Thyroid gland (tissue), 4 donors: Measurements from ENCODE around the gene TMEM201. TPM values are rescaled to one million over a fixed set of nuclear protein-coding genes. Genes with fewer than 3 reads are reported as not detected.

ENCODE experiments used
- DNase-seq, 2 donors: peaks; one replicate each; pipeline ENCODE4 v3.0.0-alpha.2; 2019
- H3K27ac ChIP-seq, 3 donors: fragments of 200-600 bp; sonication (generic); 1 replicate in 2 of 3; 2 replicates in 1 of 3; pipeline ENCODE4 v1.5.1; 2016 to 2019; ENCODE audit warnings: mild to moderate bottlenecking in 1 of 3, moderate library complexity in 1 of 3
- H3K27me3 ChIP-seq: fragments of 200-600 bp; sonication (generic); one replicate; pipeline ENCODE4 v1.5.1; 2019
- H3K36me3 ChIP-seq, 2 donors: fragments of 200-600 bp; sonication (generic); one replicate each; pipeline ENCODE4 v1.5.1; 2016 to 2019
- H3K4me1 ChIP-seq, 2 donors: fragments of 200-600 bp; sonication (generic); one replicate each; pipeline ENCODE4 v1.5.1; 2017 to 2019
- H3K4me3 ChIP-seq, 3 donors: fragments of 200-600 bp; sonication (generic); replicated peaks in 1 of 3; 1 replicate in 2 of 3; 2 replicates in 1 of 3; pipeline ENCODE4 v1.5.1; 2016; ENCODE audit warnings: mild to moderate bottlenecking in 1 of 3
- H3K9me3 ChIP-seq: fragments of 200-600 bp; sonication (generic); one replicate; pipeline ENCODE4 v1.5.1; 2017
- CTCF ChIP-seq, 6 experiments: fragments of 200-600 bp in 3 of 6; fragments of 450-650 bp in 3 of 6; sonication (generic) in 3 of 6; IDR thresholded peaks; one replicate each; pipeline ENCODE4 v1.5.1; 2016 to 2019; ENCODE audit warnings: antibody characterized with exemption in 6 of 6, mild to moderate bottlenecking in 2 of 6, inconsistent platforms in 1 of 6, moderate library complexity in 1 of 6
- POLR2A ChIP-seq, 2 donors: fragments of 450-650 bp; IDR thresholded peaks; one replicate each; pipeline ENCODE4 v1.6.1; 2017; ENCODE audit warnings: antibody characterized with exemption in 2 of 2, mild to moderate bottlenecking in 2 of 2, moderate library complexity in 1 of 2
- WGBS, 2 donors: methylation state at CpG; one replicate each; pipeline ENCODE4 v1.1.5; 2017; 5-methylcytosine and 5-hydroxymethylcytosine counted together
- intact Hi-C: fragments of 100-400 bp; cut with DNase I; formaldehyde crosslinking; loops from one replicate; pipeline ENCODE4 v1.15.1; 2023
- total RNA-seq, 4 donors: library from RNA; depleted of rRNA; stranded (reverse); fragments of >200 nt; gene quantifications; one replicate each; pipeline ENCODE4 v1.2.3, GENCODE V29; 2016

Gene TMEM201
- total RNA-seq, 4 donors from 2014 or later, result 3.0 to 11.3 (median 8.5) TPM

DNA sequence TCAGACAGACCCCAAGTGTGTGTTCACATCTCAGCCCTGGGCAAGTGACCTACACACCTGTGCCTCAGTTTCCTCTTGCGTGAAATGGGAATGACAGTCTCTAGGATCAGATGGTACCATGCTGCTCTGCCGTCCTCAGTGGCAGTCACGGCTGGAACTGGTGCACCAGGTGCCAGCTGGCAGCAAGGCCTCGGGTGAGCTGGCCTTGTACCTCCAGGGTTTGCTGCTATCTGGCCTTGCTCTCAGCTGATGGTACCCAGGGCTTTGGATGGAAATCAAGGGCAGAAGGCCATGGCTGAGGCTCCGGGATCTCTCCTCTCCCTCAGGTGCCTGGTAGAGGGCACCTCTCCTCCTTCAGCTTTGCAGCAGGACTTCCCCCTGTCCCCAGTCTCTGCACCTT, 21.3 kb downstream of the TMEM201 start:
- Histone ChIP-seq H3K9me3 (no peaks in the 10 kb centered on the region), H3K36me3 (peaks cover 6 to 8% of the 10 kb centered on the region in 2 donors), H3K27ac (no peak overlapping the region), H3K4me1 (no peaks in the 10 kb centered on the region), H3K4me3 (no peak overlapping the region), H3K27me3 (no peaks in the 10 kb centered on the region)
- intact Hi-C loops, result no loop called here
- TF ChIP-seq CTCF (IDR thresholded peaks at IDR 0.05), result no peak
- no peak for TF ChIP-seq POLR2A (IDR thresholded peaks at IDR 0.05)
- 93 to 94% methylated on average over 5 of the region's 5 CpGs for WGBS, 2 donors
- no peak for DNase-seq

DNA sequence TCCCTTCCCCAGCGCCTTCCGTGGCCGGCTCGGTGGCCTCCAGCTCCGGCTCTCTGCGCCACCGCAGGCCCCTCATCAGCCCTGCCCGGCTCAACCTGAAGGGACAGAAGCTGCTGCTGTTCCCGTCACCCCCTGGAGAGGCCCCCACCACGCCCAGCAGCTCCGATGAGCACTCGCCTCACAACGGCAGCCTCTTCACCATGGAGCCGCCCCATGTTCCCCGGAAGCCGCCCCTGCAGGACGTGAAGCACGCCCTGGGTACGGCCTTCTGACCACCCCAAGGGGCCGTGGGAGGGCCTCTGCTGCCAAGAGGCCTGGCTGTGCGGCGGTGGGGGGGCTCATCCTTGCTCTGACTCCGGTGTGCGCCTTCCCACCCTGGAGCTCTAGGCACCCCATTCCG, 21.8 kb downstream of the TMEM201 start:
- TF ChIP-seq CTCF (IDR thresholded peaks at IDR 0.05) (no peak), POLR2A (IDR thresholded peaks at IDR 0.05) (no peak)
- Histone ChIP-seq H3K4me3 (no peak overlapping the region), H3K4me1 (no peaks in the 10 kb centered on the region), H3K27ac (no peak overlapping the region), H3K27me3 (no peaks in the 10 kb centered on the region), H3K36me3 (peaks cover 6 to 8% of the 10 kb centered on the region in 2 donors), H3K9me3 (no peaks in the 10 kb centered on the region)
- DNase-seq, result no peak
- intact Hi-C loops, result no loop called here
- 94 to 95% methylated on average over 20 to 23 of the region's 25 CpGs for WGBS, 2 donors

- 88 to 90% methylated on average over 7 to 9 of the region's 13 CpGs for WGBS, 2 donors
- Histone ChIP-seq H3K36me3 (peaks cover 6 to 8% of the 10 kb centered on the region in 2 donors), H3K9me3 (no peaks in the 10 kb centered on the region), H3K4me3 (no peak overlapping the region), H3K4me1 (no peaks in the 10 kb centered on the region), H3K27me3 (no peaks in the 10 kb centered on the region), H3K27ac (no peak overlapping the region)
- DNase-seq, result no peak
- intact Hi-C loops, result no loop called here
- TF ChIP-seq CTCF (IDR thresholded peaks at IDR 0.05), result no peak
- no peak for TF ChIP-seq POLR2A (IDR thresholded peaks at IDR 0.05)
Measured at GRCh38 chr1:9611716-9612115, 23.0 kb downstream of the TMEM201 start.

DNA sequence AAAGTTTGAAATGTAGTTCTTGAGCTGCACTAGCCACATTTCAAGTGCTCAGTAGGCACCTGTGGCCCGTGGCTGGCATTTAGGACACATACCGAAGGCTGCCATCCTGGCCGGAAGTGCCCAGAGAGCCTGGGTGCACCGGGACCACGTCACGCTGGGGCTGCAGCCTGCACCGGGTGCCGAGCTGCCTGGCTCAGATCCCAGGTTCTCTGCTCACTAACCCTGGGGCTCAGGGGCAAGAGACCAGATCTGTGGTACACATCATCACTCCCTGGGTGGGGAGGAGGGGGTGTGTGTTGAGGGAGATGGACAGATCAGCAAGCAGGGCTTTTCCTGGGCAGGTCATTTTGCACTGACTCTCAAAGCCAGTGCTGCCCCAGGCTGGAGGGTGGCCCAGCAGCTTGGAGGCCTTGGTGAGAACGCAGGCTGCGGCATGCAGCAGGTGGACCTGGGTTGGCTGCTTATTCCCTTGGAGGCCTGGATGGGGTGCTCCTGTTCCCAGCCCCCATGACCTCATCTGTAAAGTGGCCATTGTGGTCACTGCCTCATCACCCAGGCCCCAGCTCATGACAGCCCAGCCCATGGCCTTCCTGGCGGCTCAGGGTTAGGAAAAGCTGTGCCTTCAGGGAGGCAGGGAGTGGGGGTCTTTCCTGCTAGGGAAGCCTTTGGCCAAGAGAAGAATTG, 23.6 kb downstream of the TMEM201 start:
- no peaks in the 10 kb centered on the region for H3K9me3 ChIP-seq
- H3K27me3 ChIP-seq, result no peaks in the 10 kb centered on the region
- H3K4me3 ChIP-seq, result no peak overlapping the region
- 89 to 99% methylated on average over 5 to 8 of the region's 11 CpGs for WGBS, 2 donors
- intact Hi-C loops, result no loop called here
- no peak overlapping the region for H3K27ac ChIP-seq
- TF ChIP-seq POLR2A (IDR thresholded peaks at IDR 0.05) (no peak), CTCF (IDR thresholded peaks at IDR 0.05) (no peak)
- H3K36me3 ChIP-seq, result peaks cover 6 to 8% of the 10 kb centered on the region in 2 donors
- no peak for DNase-seq
- H3K4me1 ChIP-seq, result no peaks in the 10 kb centered on the region

DNA sequence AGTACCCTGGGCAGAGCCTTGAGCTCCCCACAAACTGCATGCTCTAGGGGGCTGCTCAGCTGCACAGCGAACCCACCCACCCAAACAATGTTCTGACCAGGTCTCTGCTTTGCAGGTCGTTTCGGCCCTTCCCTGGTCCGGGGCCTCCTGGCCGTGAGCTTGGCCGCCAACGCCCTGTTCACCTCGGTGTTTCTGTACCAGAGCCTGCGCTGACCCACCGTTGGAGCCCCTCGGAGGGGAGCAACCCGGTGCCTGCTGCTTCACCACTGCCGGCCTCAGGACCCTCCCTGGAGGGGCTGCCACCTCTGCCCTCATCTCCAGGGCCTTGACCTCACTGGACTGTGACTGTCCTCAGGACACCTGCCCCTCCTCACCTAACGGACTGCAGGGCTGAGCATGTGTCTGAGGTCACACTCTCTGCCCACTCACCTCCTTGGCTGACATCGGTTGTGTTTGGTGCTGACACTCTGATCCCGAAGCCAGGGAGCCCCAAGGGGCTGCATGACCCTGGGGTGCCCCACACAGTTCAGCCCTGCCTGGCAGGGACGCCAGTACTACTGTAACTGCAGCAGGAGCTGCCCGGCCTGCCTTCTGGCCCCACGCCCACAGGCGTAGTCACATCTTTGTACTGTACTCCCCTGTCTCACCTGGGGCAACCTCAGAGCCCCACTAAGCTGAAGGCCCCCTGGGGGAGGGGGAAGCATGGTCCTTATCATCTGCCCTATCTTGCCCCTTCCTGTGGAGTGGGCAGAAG, 24.3 kb downstream of the TMEM201 start:
- H3K9me3 ChIP-seq, result no peaks in the 10 kb centered on the region

More for the DNA sequence above, 24.3 kb downstream of the TMEM201 start:
- H3K27me3 ChIP-seq, result no peaks in the 10 kb centered on the region
- no peak for DNase-seq
- H3K27ac ChIP-seq, result no peak overlapping the region
- intact Hi-C loops, result no loop called here
- H3K36me3 ChIP-seq, result peaks cover 6 to 8% of the 10 kb centered on the region in 2 donors
- no peaks in the 10 kb centered on the region for H3K4me1 ChIP-seq
- WGBS, 2 donors, result 93 to 95% methylated on average over 4 to 14 of the region's 20 CpGs
- H3K4me3 ChIP-seq, result no peak overlapping the region
- TF ChIP-seq CTCF (IDR thresholded peaks at IDR 0.05), result no peak
- no peak for TF ChIP-seq POLR2A (IDR thresholded peaks at IDR 0.05)
